CD14-positive monocyte (primary cell): Measurements from ENCODE around the gene ZNF584. TPM values are rescaled to one million over a fixed set of nuclear protein-coding genes. Genes with fewer than 3 reads are reported as not detected.

Source experiments
- DNase-seq, 3 donors: peaks; one replicate each; pipeline ENCODE4 v3.0.0-alpha.2; 2011 to 2022
- H2AFZ ChIP-seq: 2 replicates; pipeline ENCODE4 v1.6.0; 2012; ENCODE audit warnings: mild to moderate bottlenecking, low read depth, low read length, inconsistent platforms; ENCODE audit not compliant: insufficient read depth, poor library complexity, severe bottlenecking
- H3K27ac ChIP-seq, 2 donors: 1 replicate in 1 of 2; 2 replicates in 1 of 2; pipeline ENCODE4 v1.5.1; 2012 to 2013; ENCODE audit warnings: low read length in 2 of 2, control low read depth in 1 of 2, inconsistent platforms in 1 of 2, low read depth in 1 of 2, mild to moderate bottlenecking in 1 of 2
- H3K27me3 ChIP-seq, 2 donors: one replicate each; pipeline versions ENCODE4 v1.6.0 to v1.6.1; 2011 to 2013; ENCODE audit warnings: low read length in 2 of 2; ENCODE audit not compliant: control insufficient read depth in 2 of 2, insufficient read depth in 2 of 2
- H3K36me3 ChIP-seq, 2 donors: replicated peaks in 1 of 2; 1 replicate in 1 of 2; 2 replicates in 1 of 2; pipeline versions ENCODE4 v1.5.1 to v1.6.1; 2012 to 2013; ENCODE audit warnings: low read length in 2 of 2, control low read depth in 1 of 2, inconsistent platforms in 1 of 2, mild to moderate bottlenecking in 1 of 2; ENCODE audit not compliant: insufficient read depth in 2 of 2, control insufficient read depth in 1 of 2
- H3K4me1 ChIP-seq, 2 donors: 1 replicate in 1 of 2; 2 replicates in 1 of 2; pipeline versions ENCODE4 v1.5.1 to v1.6.1; 2012 to 2013; ENCODE audit warnings: low read length in 2 of 2, control low read depth in 1 of 2, inconsistent platforms in 1 of 2, mild to moderate bottlenecking in 1 of 2, moderate library complexity in 1 of 2; ENCODE audit not compliant: insufficient read depth in 2 of 2, control insufficient read depth in 1 of 2
- H3K4me2 ChIP-seq: replicated peaks from 2 replicates; pipeline ENCODE3; 2012; ENCODE audit warnings: low read length, moderate library complexity, mild to moderate bottlenecking; ENCODE audit not compliant: poor library complexity, severe bottlenecking; ENCODE audit errors: extremely low read depth
- H3K4me3 ChIP-seq, 3 experiments: fragments of 200-600 bp in 1 of 3; sonication (generic) in 1 of 3; replicated peaks in 1 of 3; 1 replicate in 2 of 3; 2 replicates in 1 of 3; pipeline ENCODE4 v1.5.1; 2011 to 2013; ENCODE audit warnings: low read length in 3 of 3, mild to moderate bottlenecking in 3 of 3, control low read depth in 2 of 3, low read depth in 2 of 3, inconsistent platforms in 1 of 3, moderate library complexity in 1 of 3
- H3K79me2 ChIP-seq: 2 replicates; pipeline ENCODE4 v1.6.0; 2012; ENCODE audit warnings: mild to moderate bottlenecking, control low read depth, inconsistent platforms, low read length, moderate library complexity; ENCODE audit not compliant: insufficient read depth
- H3K9ac ChIP-seq: 2 replicates; pipeline ENCODE4 v1.6.0; 2017; ENCODE audit warnings: low read length, mild to moderate bottlenecking; ENCODE audit not compliant: insufficient read depth, poor library complexity, severe bottlenecking
- H3K9me3 ChIP-seq, 2 donors: replicated peaks in 1 of 2; 1 replicate in 1 of 2; 2 replicates in 1 of 2; pipeline versions ENCODE4 v1.5.1 to v1.6.1; 2012 to 2013; ENCODE audit warnings: low read length in 2 of 2, control low read depth in 1 of 2; ENCODE audit not compliant: control insufficient read depth in 1 of 2, insufficient read depth in 1 of 2
- H4K20me1 ChIP-seq: 2 replicates; pipeline ENCODE4 v1.6.0; 2012; ENCODE audit warnings: mild to moderate bottlenecking, low read length, control low read depth, moderate library complexity; ENCODE audit not compliant: insufficient read depth
- H3K27ac Mint-ChIP-seq, 7 donors: one replicate each; pipeline ENCODE4 v1.8.0; 2020; ENCODE audit warnings: mild to moderate bottlenecking in 7 of 7, mixed read lengths in 7 of 7, moderate library complexity in 6 of 7, inconsistent platforms in 2 of 7
- H3K27me3 Mint-ChIP-seq, 3 donors: one replicate each; pipeline ENCODE4 v1.8.0; 2021 to 2022; ENCODE audit warnings: low read depth in 3 of 3, mild to moderate bottlenecking in 3 of 3, mixed read lengths in 3 of 3, moderate library complexity in 3 of 3, inconsistent platforms in 1 of 3
- H3K36me3 Mint-ChIP-seq, 2 donors: one replicate each; pipeline ENCODE4 v1.8.0; 2020; ENCODE audit warnings: mixed read lengths in 2 of 2, inconsistent platforms in 1 of 2, mild to moderate bottlenecking in 1 of 2
- H3K4me1 Mint-ChIP-seq: one replicate; pipeline ENCODE4 v1.8.0; 2020; ENCODE audit warnings: mild to moderate bottlenecking, mixed read lengths
- H3K4me3 Mint-ChIP-seq, 2 donors: one replicate each; pipeline ENCODE4 v1.8.0; 2020; ENCODE audit warnings: mild to moderate bottlenecking in 2 of 2, mixed read lengths in 2 of 2, moderate library complexity in 1 of 2
- H3K9me3 Mint-ChIP-seq, 7 donors: one replicate each; pipeline ENCODE4 v1.8.0; 2020 to 2022; ENCODE audit warnings: mixed read lengths in 7 of 7, mild to moderate bottlenecking in 6 of 7, moderate library complexity in 6 of 7, inconsistent platforms in 2 of 7
- WGBS: methylation state at CpG from one replicate; pipeline ENCODE4 v1.1.5; 2013; ENCODE audit warnings: missing lambda C conversion rate; ENCODE audit not compliant: insufficient coverage; 5-methylcytosine and 5-hydroxymethylcytosine counted together
- intact Hi-C, 2 donors: fragments of 100-400 bp; cut with micrococcal nuclease; formaldehyde crosslinking; loops; one replicate each; pipeline versions ENCODE4 v1.15.0 to v1.15.1; 2023
- polyA plus RNA-seq, 3 donors: library from polyadenylated mRNA; depleted of rRNA in 1 of 3; unstranded in 2 of 3; stranded (reverse) in 1 of 3; fragments of 300-500 nt in 2 of 3; fragments of >200 nt in 1 of 3; fragmentation: Illumina TruSeq in 2 of 3; gene quantifications; 1 replicate in 2 of 3; 2 replicates in 1 of 3; pipeline ENCODE4 v1.2.3, GENCODE V29; 2012 to 2021
- TF ChIP-seq, protein P1 (sequence below): fragments of 200-600 bp; IDR thresholded peaks from one replicate; pipeline ENCODE4 v1.8.0; 2022; ENCODE audit warnings: antibody characterized with exemption, mild to moderate bottlenecking

ZNF584 gene
- polyA plus RNA-seq, 3 donors = 1.2 to 3.1 (median 1.7) TPM

DNA sequence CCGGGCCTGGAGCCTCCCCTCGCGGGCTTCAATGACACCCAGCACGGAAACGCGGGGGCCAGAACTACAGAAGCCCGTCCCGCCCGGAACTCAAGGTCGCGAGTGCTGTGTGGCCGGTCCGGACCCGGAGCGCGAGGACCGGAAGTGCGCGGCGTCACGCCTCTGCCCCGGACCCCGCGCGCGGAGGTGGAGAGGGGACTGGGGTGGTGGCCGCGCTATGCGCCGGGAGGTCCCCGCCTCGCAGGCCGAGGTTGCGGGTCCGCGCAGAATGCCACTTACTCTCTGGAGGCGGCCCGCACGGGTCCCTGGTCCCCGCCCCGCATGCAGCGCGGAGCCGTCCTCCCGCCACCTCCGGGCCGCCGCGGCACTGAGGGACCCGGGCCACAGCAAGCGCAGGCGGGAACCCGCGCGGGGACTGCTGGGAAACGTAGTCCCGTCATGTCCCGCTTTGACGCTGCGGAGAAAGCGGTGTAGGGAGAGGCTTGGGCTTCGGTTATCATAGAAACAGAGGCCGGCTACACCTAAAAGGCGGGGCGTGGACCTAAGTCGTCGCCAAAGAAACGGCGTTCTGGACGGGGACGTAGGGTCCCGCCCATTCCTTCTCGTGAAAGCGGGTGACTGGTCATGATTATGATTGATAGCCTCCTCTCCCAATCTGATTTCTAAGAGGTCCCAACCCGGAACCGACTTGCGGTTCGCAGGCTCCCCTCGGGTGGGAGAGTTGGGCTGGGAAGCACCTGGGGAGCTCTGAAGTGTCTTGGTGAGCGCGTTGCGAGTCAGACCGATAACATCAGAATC is 27.6 kb upstream of the ZNF584 start, which contains the start of gene ZNF837:
TSS of gene ZNF837 (minus strand) at position 369 of the 798 bp plus-strand sequence. CDS start 11,698 bp downstream, outside the sequence.
- no peaks in the 10 kb centered on the region for H4K20me1 ChIP-seq
- peaks cover 0 to 2% (median 0%) of the 10 kb centered on the region in 3 donors for H3K27me3 Mint-ChIP-seq

More for the DNA sequence above, 27.6 kb upstream of the ZNF584 start, which contains the start of gene ZNF837:
- Histone ChIP-seq H3K4me3 (peak within 1 kb of the TSS; percentile 54 to 86 (median 78)), H3K27ac (peak within 1 kb of the TSS; percentile 81 to 95), H3K9me3 (no peaks in the 10 kb centered on the region), H3K36me3 (no peaks in the 10 kb centered on the region), H2AFZ (peak within 1 kb of the TSS; percentile 99), H3K27me3 (no peaks in the 10 kb centered on the region), H3K4me2 (peak within 1 kb of the TSS; percentile 95), H3K4me1 (peaks cover 25 to 31% of the 10 kb centered on the region in 2 donors), H3K79me2 (no peaks in the 10 kb centered on the region), H3K9ac (peak within 1 kb of the TSS; percentile 80)
- intact Hi-C loops = loop anchor here (2.0 kb wide), 2 partner anchors 54 to 198 kb away; partner anchors contain the start of genes ZSCAN22 (in 2 of the 2) and ZNF274 (in 1 of the 2)
- WGBS = under 1% methylated on average over 71 of the region's 83 CpGs
- TF ChIP-seq, protein P1, sequence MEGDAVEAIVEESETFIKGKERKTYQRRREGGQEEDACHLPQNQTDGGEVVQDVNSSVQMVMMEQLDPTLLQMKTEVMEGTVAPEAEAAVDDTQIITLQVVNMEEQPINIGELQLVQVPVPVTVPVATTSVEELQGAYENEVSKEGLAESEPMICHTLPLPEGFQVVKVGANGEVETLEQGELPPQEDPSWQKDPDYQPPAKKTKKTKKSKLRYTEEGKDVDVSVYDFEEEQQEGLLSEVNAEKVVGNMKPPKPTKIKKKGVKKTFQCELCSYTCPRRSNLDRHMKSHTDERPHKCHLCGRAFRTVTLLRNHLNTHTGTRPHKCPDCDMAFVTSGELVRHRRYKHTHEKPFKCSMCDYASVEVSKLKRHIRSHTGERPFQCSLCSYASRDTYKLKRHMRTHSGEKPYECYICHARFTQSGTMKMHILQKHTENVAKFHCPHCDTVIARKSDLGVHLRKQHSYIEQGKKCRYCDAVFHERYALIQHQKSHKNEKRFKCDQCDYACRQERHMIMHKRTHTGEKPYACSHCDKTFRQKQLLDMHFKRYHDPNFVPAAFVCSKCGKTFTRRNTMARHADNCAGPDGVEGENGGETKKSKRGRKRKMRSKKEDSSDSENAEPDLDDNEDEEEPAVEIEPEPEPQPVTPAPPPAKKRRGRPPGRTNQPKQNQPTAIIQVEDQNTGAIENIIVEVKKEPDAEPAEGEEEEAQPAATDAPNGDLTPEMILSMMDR = no peak
- Mint-ChIP-seq H3K36me3 (peaks cover 0 to 3% of the 10 kb centered on the region in 2 donors), H3K4me3 (peak within 1 kb of the TSS; percentile 82 to 92), H3K4me1 (peaks cover 28% of the 10 kb centered on the region), H3K9me3 (peaks cover 0 to 3% (median 0%) of the 10 kb centered on the region in 7 donors), H3K27ac (peak within 1 kb of the TSS; percentile 78 to 98 (median 95))
- DNase-seq = peak; percentile 99 to 100 (median 100)
